GM12865 (cell line): Measurements from ENCODE around the gene TTF2.

Experiments
- DNase-seq: peaks from one replicate; pipeline ENCODE4 v3.0.0; 2010; ENCODE audit warnings: low read depth
- H3K4me3 ChIP-seq: 2 replicates; pipeline ENCODE4 v1.5.1; 2011; ENCODE audit warnings: mild to moderate bottlenecking, low read depth, low read length, control low read depth
- CTCF ChIP-seq: IDR thresholded peaks from 2 replicates; pipeline ENCODE4 v1.5.1; 2011; ENCODE audit warnings: low read length, control low read depth, low read depth, inconsistent platforms; ENCODE audit not compliant: insufficient read depth; ENCODE audit errors: missing control alignments

Gene TTF2

DNA sequence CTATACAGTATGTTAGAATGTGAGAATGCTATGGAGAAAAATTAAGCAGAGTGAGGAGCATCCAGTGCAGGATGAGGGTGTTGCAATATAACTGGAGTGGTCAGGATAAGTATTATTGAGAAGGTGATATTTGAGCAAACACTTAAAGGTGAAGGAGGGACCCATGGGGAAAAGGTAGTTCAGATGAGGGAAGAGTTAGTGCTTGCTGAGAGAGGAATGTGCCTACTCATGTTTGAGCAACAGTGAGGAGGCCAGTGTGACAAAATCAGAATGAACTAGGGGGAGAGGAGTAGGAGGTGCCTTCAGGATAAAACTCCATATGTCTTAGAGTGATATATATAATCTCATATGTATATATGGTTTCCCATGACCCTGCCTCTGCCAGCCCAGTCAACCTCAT, 67.7 kb downstream of the TTF2 start:
- TF ChIP-seq CTCF = no peak
- DNase-seq = no peak
- no peak overlapping the region for H3K4me3 ChIP-seq

DNA sequence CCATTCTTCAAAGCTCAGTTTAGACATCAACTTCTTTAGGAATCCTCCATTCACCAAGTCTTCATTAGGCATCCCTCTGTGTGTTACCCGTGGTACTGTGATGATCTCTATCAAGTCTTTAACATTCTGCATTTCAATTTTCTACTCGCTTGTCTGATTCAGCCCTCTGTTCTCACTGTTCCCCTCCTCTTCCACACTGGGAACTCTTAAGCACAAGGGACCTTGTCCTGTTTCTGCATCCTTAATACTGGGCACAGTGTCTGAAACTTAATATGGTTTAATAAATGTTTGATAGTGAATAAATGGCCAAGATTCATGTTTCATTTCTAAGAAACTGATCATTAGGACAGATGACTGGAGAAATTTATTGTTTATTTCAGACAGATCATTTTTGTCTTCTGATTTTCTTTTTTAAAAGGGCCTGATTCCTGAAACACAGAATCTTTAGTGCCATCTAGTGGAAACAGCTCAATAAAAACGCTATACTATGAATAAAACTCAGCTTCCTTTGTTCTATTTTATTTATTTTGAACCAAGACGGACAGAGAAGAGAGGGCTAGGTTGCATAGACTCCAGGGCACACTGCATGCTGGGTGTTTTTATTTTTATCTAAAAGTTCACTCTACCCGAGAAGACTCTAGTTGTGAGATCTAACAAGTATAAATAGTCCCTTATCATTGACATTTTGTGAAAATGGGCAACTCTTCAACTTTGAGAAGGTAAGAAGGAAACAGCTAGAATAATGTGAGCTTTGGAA, 68.4 kb downstream of the TTF2 start:
- DNase-seq = peak; percentile 23
- no peak overlapping the region for H3K4me3 ChIP-seq
- TF ChIP-seq CTCF = peak; percentile 26

DNA sequence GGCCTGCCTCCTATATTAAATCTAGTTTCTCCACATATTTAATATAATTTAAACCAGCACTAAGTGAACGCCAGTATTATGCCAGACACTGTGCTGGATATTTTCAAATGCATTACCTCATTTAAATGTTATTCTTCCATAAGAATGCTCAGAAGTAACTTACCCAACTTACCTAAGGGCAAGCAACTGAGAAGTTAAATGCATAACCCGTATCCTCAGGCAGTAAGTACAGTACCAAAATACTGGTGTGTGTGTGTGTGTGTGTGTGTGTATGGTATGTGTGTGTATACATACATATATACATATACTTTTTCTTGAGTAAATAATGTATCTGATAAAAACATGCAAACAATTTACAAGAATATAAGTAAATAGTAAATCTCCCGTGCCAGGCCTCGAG, 70.4 kb downstream of the TTF2 start:
- no peak overlapping the region for H3K4me3 ChIP-seq
- no peak for DNase-seq
- TF ChIP-seq CTCF = no peak

GRCh38 chr1:117135329-117135728, 75.2 kb downstream of the TTF2 start:
- TF ChIP-seq CTCF = no peak
- no peak for DNase-seq
- no peak overlapping the region for H3K4me3 ChIP-seq

- no peak overlapping the region for H3K4me3 ChIP-seq
- no peak for TF ChIP-seq CTCF
- no peak for DNase-seq
These were observed 76.6 kb downstream of the TTF2 start for GRCh38 chr1:117136749-117137148.

GRCh38 chr1:117137281-117137855, 77.2 kb downstream of the TTF2 start:
- TF ChIP-seq CTCF = no peak
- DNase-seq = no peak
- no peak overlapping the region for H3K4me3 ChIP-seq

DNA sequence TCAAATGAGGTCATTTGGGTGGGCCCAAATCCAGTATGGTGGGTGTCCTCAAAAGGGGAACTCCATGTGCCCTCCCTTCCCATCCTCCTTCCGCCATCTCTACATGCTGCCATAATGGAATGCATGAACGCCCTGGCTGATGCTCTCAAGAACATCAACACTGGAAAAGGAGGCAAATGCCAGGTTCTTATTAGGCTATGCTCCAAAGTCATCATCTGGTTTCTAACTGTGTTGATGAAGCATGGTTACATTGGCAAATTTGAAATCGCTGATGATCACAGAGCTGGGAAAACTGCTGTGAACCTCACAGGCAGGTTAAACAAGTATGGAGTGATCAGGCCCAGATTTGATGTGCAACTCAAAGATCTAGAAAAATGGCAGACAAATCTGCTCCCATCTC, 78.0 kb downstream of the TTF2 start:
- TF ChIP-seq CTCF = no peak
- H3K4me3 ChIP-seq = no peak overlapping the region
- no peak for DNase-seq
